DOHH2 (cell line): Measurements from ENCODE around the gene ZNF385D.

ENCODE experiments used
- H3F3A ChIP-seq: fragments of 200-600 bp; sonication (generic), shearing (Covaris generic); 2 replicates; pipeline ENCODE4 v1.6.0; 2016; ENCODE audit warnings: antibody characterized with exemption, mild to moderate bottlenecking; ENCODE audit not compliant: control insufficient read depth, insufficient read depth
- H3K27ac ChIP-seq: fragments of 200-600 bp; sonication (generic); 2 replicates; pipeline ENCODE4 v1.5.1; 2014; ENCODE audit warnings: low read depth, mild to moderate bottlenecking, low read length, moderate library complexity
- H3K27me3 ChIP-seq: fragments of 200-600 bp; sonication (generic); 2 replicates; pipeline ENCODE4 v1.6.1; 2014; ENCODE audit warnings: mild to moderate bottlenecking, low read length, mixed read lengths; ENCODE audit not compliant: control insufficient read depth
- H3K36me3 ChIP-seq: fragments of 200-600 bp; sonication (generic); 2 replicates; pipeline ENCODE4 v1.6.1; 2014; ENCODE audit warnings: mild to moderate bottlenecking, low read length, moderate library complexity, mixed read lengths; ENCODE audit not compliant: control insufficient read depth
- H3K4me1 ChIP-seq: fragments of 200-600 bp; sonication (generic); 2 replicates; pipeline ENCODE4 v1.6.1; 2014; ENCODE audit warnings: mild to moderate bottlenecking, low read length, mixed read lengths; ENCODE audit not compliant: control insufficient read depth
- H3K4me2 ChIP-seq: fragments of 200-600 bp; sonication (generic); 2 replicates; pipeline ENCODE4 v1.6.0; 2014; ENCODE audit warnings: mild to moderate bottlenecking, low read length, moderate library complexity
- H3K4me3 ChIP-seq: fragments of 200-600 bp; sonication (generic); 2 replicates; pipeline ENCODE4 v1.5.1; 2014; ENCODE audit warnings: mild to moderate bottlenecking, low read length, mixed read lengths
- H3K79me2 ChIP-seq: fragments of 200-600 bp; sonication (generic); 2 replicates; pipeline ENCODE4 v1.6.1; 2014; ENCODE audit warnings: mild to moderate bottlenecking, low read length, mixed read lengths; ENCODE audit not compliant: control insufficient read depth
- H3K9me2 ChIP-seq: fragments of 200-600 bp; sonication (generic); replicated peaks from 2 replicates; pipeline ENCODE4 v1.6.1; 2014; ENCODE audit warnings: mild to moderate bottlenecking, low read length, mixed read lengths; ENCODE audit not compliant: control insufficient read depth
- H3K9me3 ChIP-seq: fragments of 200-600 bp; sonication (generic); 2 replicates; pipeline ENCODE4 v1.6.1; 2014; ENCODE audit warnings: antibody characterized with exemption, low read length, mixed read lengths; ENCODE audit not compliant: control insufficient read depth, insufficient read depth
- H4K20me1 ChIP-seq: fragments of 200-600 bp; sonication (generic); 2 replicates; pipeline ENCODE4 v1.6.0; 2014; ENCODE audit warnings: low read depth, mild to moderate bottlenecking, antibody characterized with exemption, low read length, moderate library complexity; ENCODE audit not compliant: control insufficient read depth, insufficient read depth
- CTCF ChIP-seq: fragments of 200-600 bp; sonication (generic); IDR thresholded peaks from one replicate; pipeline ENCODE4 v1.5.1; 2014; ENCODE audit warnings: antibody characterized with exemption, mild to moderate bottlenecking, low read depth, low read length; ENCODE audit not compliant: poor library complexity, severe bottlenecking
- EZH2phosphoT487 ChIP-seq: fragments of 200-600 bp; sonication (generic); IDR thresholded peaks from 2 replicates; pipeline ENCODE4 v1.6.1; 2017; ENCODE audit warnings: borderline replicate concordance, mild to moderate bottlenecking, antibody characterized with exemption, low read length, moderate library complexity, mixed read lengths

The ZNF385D gene

DNA sequence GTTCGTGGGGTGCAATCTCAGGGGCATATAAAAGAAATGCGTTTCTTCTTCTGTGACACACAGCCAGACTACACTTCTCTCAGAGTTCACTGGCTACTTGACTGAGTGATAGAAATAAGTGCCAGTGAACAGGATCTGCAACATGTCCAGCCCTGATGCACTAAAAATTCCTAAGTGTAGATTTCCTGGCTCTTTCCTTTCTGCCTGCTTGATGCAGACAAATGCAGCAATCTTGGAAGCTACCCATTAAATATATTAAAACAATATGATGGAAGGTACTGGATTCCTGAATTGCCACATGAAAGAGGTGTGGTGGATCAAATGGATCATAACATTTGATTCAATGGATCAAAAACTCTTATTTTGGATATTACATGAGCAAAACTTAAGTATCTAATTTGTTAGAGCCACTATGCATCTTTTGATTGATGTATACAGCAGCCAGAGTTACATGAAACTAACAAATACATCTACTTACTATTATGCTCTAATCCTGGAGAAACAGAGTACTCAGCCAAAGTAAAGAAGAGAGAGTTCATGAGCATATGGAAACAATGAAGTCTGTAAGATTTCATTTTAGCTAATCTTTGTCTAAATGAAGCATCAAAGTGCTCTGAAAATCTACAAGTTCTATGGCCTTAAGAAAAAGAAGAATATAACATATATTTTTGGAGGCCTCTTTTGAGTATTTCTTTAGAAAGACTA, 222.6 kb downstream of the ZNF385D start:
- Histone ChIP-seq H3K27me3 (no peaks in the 10 kb centered on the region), H3F3A (no peaks in the 10 kb centered on the region), H3K9me2 (no peaks in the 10 kb centered on the region), H3K9me3 (no peaks in the 10 kb centered on the region), H4K20me1 (no peaks in the 10 kb centered on the region), H3K4me1 (no peaks in the 10 kb centered on the region), H3K79me2 (no peaks in the 10 kb centered on the region), H3K4me3 (no peak overlapping the region), H3K27ac (no peak overlapping the region), H3K4me2 (no peak overlapping the region), H3K36me3 (no peaks in the 10 kb centered on the region)
- no peak for TF ChIP-seq EZH2phosphoT487
- TF ChIP-seq CTCF = no peak

GRCh38 chr3:21526461-21526860, 224.5 kb downstream of the ZNF385D start:
- no peaks in the 10 kb centered on the region for H3K36me3 ChIP-seq
- H3K9me2 ChIP-seq = no peaks in the 10 kb centered on the region
- H3F3A ChIP-seq = no peaks in the 10 kb centered on the region
- no peaks in the 10 kb centered on the region for H3K79me2 ChIP-seq
- no peak overlapping the region for H3K4me2 ChIP-seq
- H3K27me3 ChIP-seq = no peaks in the 10 kb centered on the region
- no peaks in the 10 kb centered on the region for H3K9me3 ChIP-seq
- H3K27ac ChIP-seq = no peak overlapping the region
- H4K20me1 ChIP-seq = no peaks in the 10 kb centered on the region
- H3K4me3 ChIP-seq = no peak overlapping the region
- no peaks in the 10 kb centered on the region for H3K4me1 ChIP-seq
- TF ChIP-seq EZH2phosphoT487 (no peak), CTCF (no peak)

GRCh38 chr3:21524133-21524532, 226.9 kb downstream of the ZNF385D start:
- H3K4me1 ChIP-seq = no peaks in the 10 kb centered on the region
- no peaks in the 10 kb centered on the region for H3K27me3 ChIP-seq
- no peaks in the 10 kb centered on the region for H3K9me3 ChIP-seq
- no peaks in the 10 kb centered on the region for H3F3A ChIP-seq
- no peak overlapping the region for H3K4me3 ChIP-seq
- H3K9me2 ChIP-seq = no peaks in the 10 kb centered on the region; the same call in 1 of the 2 replicates
- H3K27ac ChIP-seq = no peak overlapping the region
- TF ChIP-seq EZH2phosphoT487 = no peak
- TF ChIP-seq CTCF = no peak
- H3K4me2 ChIP-seq = no peak overlapping the region
- H3K36me3 ChIP-seq = no peaks in the 10 kb centered on the region
- no peaks in the 10 kb centered on the region for H3K79me2 ChIP-seq
- no peaks in the 10 kb centered on the region for H4K20me1 ChIP-seq
